HG03045 (cell line): Measurements from ENCODE around the gene SYCP3.

ENCODE experiments used
- ATAC-seq: cut with Tn5 transposase; IDR thresholded peaks from one replicate; pipeline ENCODE4 v1.9.1; 2021; ENCODE audit warnings: mild to moderate bottlenecking, moderate library complexity; ENCODE audit not compliant: unreplicated experiment

The SYCP3 gene

DNA sequence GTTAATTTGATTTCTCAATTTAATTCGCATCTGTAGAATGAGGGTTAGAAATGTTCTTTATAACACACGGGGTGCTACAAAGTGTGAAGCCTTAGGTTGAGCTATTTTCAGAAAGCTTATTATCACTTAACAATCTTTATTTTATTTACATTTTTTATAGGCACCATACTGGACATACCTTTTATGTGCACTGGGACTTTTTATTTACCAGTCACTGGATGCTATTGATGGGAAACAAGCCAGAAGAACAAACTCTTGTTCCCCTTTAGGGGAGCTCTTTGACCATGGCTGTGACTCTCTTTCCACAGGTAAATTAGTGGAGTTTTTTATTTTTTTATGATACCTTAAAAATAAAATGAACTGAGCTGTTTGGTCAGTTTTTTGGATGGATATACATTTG, 25.3 kb downstream of the SYCP3 start:
- ATAC-seq: no peak

GRCh38 chr12:101713059-101713682, 26.1 kb downstream of the SYCP3 start:
- ATAC-seq: no peak

DNA sequence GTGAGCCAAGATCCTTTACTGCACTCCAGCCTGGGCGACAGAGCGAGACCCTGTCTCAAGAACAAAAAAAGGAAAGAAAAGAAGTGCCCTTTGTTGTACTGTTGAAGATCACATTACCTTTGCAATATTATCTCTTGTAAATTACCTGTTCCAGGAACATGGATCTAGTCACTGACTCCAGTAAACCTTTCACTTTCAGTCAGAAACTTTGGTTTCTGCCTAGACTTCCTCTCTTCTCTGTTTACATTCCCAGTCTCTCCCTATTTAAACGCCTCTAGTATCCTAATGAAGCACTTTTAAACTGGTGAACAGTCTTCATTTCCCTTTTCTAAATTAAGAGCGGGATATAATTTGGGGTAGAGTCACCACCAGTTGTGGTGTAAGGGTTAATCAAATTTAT, 29.0 kb downstream of the SYCP3 start:
- no peak for ATAC-seq

- ATAC-seq: no peak
Measured at GRCh38 chr12:101707131-101707782, 32.0 kb downstream of the SYCP3 start.

DNA sequence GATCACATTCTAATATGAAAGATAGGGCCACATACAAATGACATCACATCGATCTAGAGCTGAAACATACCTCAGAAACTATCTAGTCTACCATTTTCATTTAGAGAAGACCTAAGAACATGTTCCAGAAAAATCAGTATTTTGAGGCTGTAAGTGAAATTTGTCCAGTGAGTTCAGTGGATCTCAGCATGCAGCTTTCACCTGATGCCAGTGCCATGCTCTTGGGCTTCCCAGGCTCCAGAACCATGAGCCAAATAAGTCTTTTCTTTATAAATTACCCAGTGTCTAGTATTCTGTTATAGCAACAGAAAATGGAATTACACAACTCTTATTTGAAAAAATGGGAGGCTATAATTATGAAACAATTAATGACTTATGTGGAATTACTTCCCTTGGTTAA, 32.9 kb downstream of the SYCP3 start:
- ATAC-seq: no peak

GRCh38 chr12:101703487-101703886, 35.8 kb downstream of the SYCP3 start:
- ATAC-seq: no peak

- no peak for ATAC-seq
Measured at GRCh38 chr12:101700299-101700820, 38.9 kb downstream of the SYCP3 start.

DNA sequence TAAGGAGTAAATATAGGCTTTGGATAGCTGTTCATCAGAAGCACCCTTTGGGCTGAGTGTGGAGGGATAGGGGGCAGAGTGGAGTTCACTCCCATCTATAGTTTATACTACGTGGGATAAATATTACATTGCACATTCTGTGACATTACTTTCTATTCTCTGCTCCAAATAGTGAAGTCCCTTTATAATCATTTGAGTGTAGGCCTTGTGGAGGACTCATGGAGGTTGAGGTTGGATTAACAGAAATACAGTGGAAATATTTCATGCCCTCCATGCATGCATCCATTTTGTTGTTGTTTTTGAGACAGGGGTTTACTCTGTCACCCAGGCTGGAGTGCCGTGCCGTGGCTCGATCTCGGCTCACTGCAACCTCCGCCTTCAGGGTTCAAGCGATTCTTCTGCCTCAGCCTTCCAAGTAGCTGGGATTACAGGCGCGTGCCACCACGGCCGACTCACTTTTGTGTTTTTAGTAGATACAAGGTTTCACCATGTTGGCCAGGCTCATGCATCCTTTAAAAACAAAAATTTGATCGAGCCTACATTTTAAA, 40.4 kb downstream of the SYCP3 start:
- no peak for ATAC-seq

GRCh38 chr12:101697930-101698799, 41.1 kb downstream of the SYCP3 start:
- ATAC-seq: peak; percentile 41

GRCh38 chr12:101697197-101697929, 41.9 kb downstream of the SYCP3 start, which contains the start of gene CHPT1:
TSS of gene CHPT1 (plus strand) at chr12:101697640. CDS start at chr12:101697862, 222 bp downstream.
- peak; percentile 67 for ATAC-seq

DNA sequence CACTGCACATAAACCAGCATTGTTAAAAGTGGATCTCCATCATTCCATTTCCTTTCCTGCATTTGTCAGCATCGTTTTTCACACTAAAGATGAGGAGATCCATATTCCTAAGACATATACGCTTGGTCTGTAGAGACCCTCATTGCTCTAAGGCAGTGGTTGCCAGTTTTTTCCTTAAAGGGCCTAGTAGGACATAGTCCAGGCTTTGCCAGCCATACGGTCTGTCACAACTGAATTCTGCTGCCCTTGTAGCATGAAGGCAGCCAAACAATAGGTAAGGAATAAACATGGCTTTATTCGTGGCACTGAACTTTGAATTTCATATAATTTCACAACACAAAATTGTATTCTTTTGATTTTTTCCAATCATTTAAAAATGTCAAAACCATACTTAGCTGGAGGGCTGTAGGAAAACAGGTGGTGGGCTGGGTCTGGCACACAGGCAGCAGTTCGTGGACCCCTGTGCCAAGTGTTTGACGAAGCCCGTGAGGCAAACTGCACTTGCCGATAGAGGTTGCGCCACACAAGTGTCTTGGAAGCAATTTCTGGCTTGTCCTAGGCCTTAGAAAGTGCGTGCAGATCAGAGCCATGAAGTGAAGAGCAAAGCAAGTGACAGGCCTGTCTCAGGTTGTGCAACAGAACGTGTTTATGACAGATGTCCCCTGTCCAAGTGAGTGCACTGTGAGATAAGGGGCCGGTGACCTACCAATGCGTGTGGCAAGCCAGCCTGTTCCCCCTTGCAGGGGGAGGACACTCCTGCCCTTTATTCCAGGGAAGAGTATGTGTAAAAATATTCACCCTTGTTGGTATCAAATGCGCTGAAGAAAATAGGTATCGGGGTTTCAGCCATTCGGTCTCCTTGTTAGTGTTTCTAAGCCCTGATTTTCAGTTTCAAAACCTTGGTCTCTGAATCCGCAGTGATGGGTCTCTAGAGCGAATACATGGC, 42.7 kb downstream of the SYCP3 start:
- ATAC-seq: peak; percentile 40

DNA sequence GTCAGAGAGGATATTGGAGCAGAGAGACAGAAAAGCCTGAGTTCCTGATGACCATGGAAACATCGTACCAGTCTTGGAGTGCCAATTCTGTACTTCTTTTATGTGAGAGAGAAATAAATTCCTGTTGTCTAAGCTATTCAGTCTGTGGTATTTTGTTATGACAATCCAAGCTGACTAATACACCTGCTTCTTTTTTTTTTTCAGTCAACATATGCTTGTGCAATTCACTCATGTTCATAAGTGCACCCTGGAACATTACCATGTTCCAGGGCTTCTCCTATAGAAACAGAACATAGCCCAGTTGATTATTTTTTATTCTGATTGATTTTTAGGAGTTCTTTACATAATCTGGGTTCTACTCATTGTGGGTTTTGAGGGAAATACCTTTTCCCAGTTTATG, 43.6 kb downstream of the SYCP3 start:
- ATAC-seq: no peak

DNA sequence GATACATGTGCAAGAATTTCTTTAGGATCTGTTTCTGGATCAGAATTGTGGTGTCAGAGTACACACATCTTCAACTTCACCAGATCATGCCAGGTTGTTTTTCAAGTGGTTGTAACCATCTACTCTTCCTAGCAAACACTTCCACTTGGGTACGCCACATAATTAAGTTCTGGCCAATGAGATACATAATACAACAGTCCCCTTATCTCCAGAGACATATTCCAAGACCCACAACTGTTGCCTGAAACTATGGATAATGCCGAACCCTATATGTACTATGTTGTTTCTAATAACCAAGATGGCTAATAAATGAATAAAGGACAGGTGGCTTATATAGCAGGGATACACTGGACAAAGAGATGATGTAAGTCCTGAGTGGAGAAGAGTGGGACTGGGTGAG, 44.3 kb downstream of the SYCP3 start:
- no peak for ATAC-seq

GRCh38 chr12:101694297-101694848, 44.9 kb downstream of the SYCP3 start:
- no peak for ATAC-seq

DNA sequence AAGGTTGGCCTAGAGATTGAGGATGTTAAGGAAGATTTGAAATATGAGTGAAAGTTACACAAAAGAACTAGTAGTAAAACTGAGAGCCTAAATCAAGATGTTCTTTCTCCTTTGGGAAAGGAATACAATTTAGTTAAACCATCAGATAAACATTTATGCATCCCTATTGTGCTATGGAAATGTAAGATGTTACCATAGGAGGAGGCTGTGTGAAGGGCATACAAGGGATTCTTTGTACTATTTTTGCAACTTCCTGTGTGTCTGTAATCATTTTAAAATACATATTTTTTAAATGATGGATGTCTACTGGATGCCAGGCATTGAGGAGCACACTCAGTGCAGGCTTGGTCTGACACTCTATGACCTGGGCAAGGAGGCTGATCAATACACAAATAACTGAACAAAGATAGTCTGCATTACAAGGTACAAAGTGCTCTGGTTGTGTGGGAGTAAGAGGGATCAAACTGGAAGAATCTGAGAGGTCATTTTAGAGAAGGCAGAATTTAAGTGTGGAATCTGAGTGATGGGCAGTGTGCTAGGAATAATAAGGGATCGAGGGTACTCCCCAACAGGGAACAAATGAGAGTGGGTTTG, 47.7 kb downstream of the SYCP3 start:
- ATAC-seq: no peak

- no peak for ATAC-seq
Measured at GRCh38 chr12:101690544-101691098, 48.6 kb downstream of the SYCP3 start.

DNA sequence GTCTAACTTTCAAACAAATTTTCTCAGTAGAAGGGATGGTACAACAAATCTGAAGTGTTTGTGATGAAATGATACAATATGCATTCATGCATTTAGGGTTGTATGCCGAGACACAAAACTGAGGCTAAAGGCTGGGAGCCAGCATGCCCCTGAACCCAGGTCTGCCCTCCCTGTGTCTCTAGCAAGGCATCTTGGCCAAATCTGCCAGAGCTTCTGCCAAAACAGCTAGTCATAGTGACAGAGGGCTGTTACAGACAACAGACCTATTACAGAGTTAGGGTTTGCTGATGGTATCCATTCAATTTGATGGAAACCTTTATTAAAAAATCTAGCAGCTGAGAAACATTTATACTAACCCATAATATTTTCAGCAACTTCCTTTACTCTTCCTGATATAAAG, 53.1 kb downstream of the SYCP3 start:
- no peak for ATAC-seq

DNA sequence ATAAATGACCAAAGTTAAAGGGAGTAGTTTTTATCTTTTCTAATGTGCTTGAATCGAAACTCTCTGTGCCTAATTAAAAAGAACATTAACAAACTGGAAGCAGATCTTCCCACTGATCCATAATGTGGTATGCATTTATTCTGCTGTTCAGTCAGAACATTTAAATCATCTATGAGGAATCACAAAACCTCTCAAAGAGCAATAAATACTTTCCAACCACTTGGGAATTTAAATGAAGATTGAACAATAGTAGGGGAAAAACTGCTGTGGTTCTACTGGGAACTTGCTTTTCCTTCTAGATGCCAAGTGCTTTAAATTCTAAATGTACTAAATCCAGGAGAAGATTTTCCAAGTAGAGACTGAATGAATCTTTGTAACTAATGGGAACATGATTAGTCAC, 54.2 kb downstream of the SYCP3 start:
- no peak for ATAC-seq
